Fibroblast of villous mesenchyme (primary cell): Measurements from ENCODE around the gene KCND3. TPM values are rescaled to one million over a fixed set of nuclear protein-coding genes. Genes with fewer than 3 reads are reported as not detected.

Source experiments
- DNase-seq: peaks from one replicate; pipeline ENCODE4 v3.0.0-alpha.2; 2010; ENCODE audit warnings: low read depth
- H3K4me3 ChIP-seq: 2 replicates; pipeline ENCODE4 v1.5.1; 2011; ENCODE audit warnings: low read depth, mild to moderate bottlenecking, low read length
- CTCF ChIP-seq: IDR thresholded peaks from 2 replicates; pipeline ENCODE4 v1.5.1; 2012; ENCODE audit warnings: low read depth, mild to moderate bottlenecking, low read length; ENCODE audit not compliant: insufficient read depth
- total RNA-seq: library from RNA; depleted of rRNA; stranded (reverse); fragments of >200 nt; gene quantifications from 2 replicates; pipeline ENCODE4 v1.2.3, GENCODE V29; 2012

The KCND3 gene
- total RNA-seq, 1 donor = 1.7 TPM

DNA sequence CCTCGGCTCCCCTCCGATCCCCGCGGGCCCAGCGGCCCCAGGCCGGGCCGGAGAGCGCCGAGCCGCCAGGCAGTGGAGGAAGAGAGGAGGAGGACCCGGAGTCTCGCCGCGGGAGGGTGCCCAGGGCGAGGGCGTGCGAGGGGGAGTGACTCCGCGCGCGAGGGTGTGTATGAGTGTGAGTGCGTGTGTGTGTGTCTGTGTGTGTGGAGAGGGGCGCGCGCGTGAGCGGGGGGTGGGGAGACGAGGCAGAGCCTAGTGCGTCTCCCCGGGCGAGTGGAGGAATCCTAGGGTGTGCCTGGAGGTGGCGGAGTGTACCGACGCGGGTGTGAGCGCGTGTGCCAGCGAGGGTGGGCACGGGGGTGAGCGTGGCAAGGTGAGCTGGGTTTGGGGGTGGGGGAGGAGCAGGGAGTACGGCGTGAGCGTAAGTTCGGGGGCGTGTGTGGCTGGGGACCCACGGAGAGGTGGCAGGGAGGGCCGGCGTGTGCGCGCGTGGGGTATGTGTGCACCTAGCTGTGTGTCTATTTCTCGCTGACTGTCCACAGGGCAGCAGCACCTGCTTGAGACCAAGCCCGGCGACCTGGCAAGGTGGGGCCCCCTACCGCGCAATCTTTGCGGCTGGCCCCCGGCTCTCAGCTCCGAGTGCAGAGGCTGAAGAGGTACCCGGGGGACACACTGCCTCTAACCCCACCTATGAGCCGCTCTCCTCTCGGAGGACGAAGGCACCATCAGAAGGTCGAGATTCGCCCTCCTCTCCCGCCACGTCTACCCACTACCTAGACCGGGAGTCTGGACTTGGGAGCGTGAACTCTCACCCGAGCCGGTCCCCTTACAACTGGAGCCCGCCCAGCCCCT, 784 bp upstream of the KCND3 start:
- TF ChIP-seq CTCF = no peak
- no peak for DNase-seq
- peak overlapping the region; percentile 30 for H3K4me3 ChIP-seq

GRCh38 chr1:111988743-111989453, 570 bp downstream of the KCND3 start:
- no peak for DNase-seq
- H3K4me3 ChIP-seq = peak overlapping the region; percentile 27

DNA sequence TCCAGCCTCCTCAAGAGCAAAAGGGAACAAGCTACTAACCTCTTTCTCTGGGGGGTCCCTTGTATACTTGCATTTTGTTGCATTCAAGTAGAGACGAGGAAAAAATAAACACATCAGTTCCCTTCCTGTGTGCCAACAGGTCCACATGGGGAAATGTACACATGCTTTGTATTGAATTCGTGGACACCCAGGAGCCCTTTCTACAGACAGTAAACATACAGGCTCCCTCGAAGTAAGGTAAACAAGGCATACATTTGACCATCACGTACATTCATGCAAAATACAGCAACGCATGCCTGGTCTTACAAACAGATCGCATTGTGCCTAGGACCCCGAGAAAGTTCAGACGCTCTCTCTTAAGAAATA, 1.1 kb downstream of the KCND3 start:
- no peak overlapping the region for H3K4me3 ChIP-seq
- no peak for DNase-seq
- TF ChIP-seq CTCF = no peak

More at GRCh38 chr1:111988743-111989453, 570 bp downstream of the KCND3 start:
- no peak for TF ChIP-seq CTCF

GRCh38 chr1:111987502-111987901, 2.0 kb downstream of the KCND3 start:
- DNase-seq = no peak
- no peak overlapping the region for H3K4me3 ChIP-seq
- no peak for TF ChIP-seq CTCF

- no peak overlapping the region for H3K4me3 ChIP-seq
- no peak for DNase-seq
- no peak for TF ChIP-seq CTCF
Observed at GRCh38 chr1:111983500-111983899, 6.0 kb downstream of the KCND3 start.

- no peak for TF ChIP-seq CTCF
- DNase-seq = no peak
- H3K4me3 ChIP-seq = no peak overlapping the region
Observed at GRCh38 chr1:111982428-111982827, 7.0 kb downstream of the KCND3 start.
